GM19328 (cell line): ENCODE measurements around the gene JAG2.
"Not testable (repeated sequence)": the region's sequence is repeated elsewhere in the genome, so short reads cannot be mapped to it uniquely, and the experiment has no call there.

Source experiments
- ATAC-seq: cut with Tn5 transposase; IDR thresholded peaks from one replicate; pipeline ENCODE4 v1.9.1; 2021; ENCODE audit warnings: mild to moderate bottlenecking, moderate library complexity; ENCODE audit not compliant: unreplicated experiment

The JAG2 gene

GRCh38 chr14:105123064-105123665 lies 45.4 kb downstream of the JAG2 start:
- ATAC-seq: no peak

- ATAC-seq: no peak
These were observed 48.5 kb downstream of the JAG2 start for GRCh38 chr14:105120056-105120455.

- no peak for ATAC-seq
These were observed 49.1 kb downstream of the JAG2 start for GRCh38 chr14:105119408-105120025.

GRCh38 chr14:105118646-105119407 lies 49.7 kb downstream of the JAG2 start:
- ATAC-seq: no peak

- ATAC-seq: no peak
These were observed 50.7 kb downstream of the JAG2 start for GRCh38 chr14:105117710-105118385.

- ATAC-seq: no peak
These were observed 51.3 kb downstream of the JAG2 start for GRCh38 chr14:105117257-105117646.

GRCh38 chr14:105116451-105117256 lies 51.9 kb downstream of the JAG2 start:
- no peak for ATAC-seq

- not testable (repeated sequence) for ATAC-seq
These were observed 59.3 kb downstream of the JAG2 start for GRCh38 chr14:105109243-105109642.

- no peak for ATAC-seq
These were observed 60.1 kb downstream of the JAG2 start for GRCh38 chr14:105108516-105108864.

GRCh38 chr14:105107781-105108515 lies 60.6 kb downstream of the JAG2 start:
- ATAC-seq: no peak

GRCh38 chr14:105107351-105107750 lies 61.2 kb downstream of the JAG2 start:
- no peak for ATAC-seq

- no peak for ATAC-seq
These were observed 63.4 kb downstream of the JAG2 start for GRCh38 chr14:105105158-105105557.

- no peak for ATAC-seq
These were observed 65.7 kb downstream of the JAG2 start for GRCh38 chr14:105102893-105103292.

GRCh38 chr14:105102361-105102870 lies 66.2 kb downstream of the JAG2 start:
- ATAC-seq: no peak

GRCh38 chr14:105100910-105101309 lies 67.7 kb downstream of the JAG2 start:
- ATAC-seq: no peak

GRCh38 chr14:105099778-105100177 lies 68.8 kb downstream of the JAG2 start:
- ATAC-seq: no peak

GRCh38 chr14:105098316-105098715 lies 70.3 kb downstream of the JAG2 start:
- ATAC-seq: no peak

GRCh38 chr14:105097794-105098127 lies 70.8 kb downstream of the JAG2 start:
- ATAC-seq: no peak

GRCh38 chr14:105096206-105096875 lies 72.2 kb downstream of the JAG2 start:
- no peak for ATAC-seq
